PC-9 (cell line): ENCODE results near the gene PCNA.

ENCODE experiments used
- EZH2 ChIP-seq: fragments of 200-600 bp; sonication (generic); IDR thresholded peaks from 2 replicates; pipeline ENCODE4 v1.8.0; 2017; ENCODE audit warnings: antibody characterized with exemption, low read depth
- TF ChIP-seq, protein P1 (sequence below): fragments of 200-600 bp; sonication (generic); conservative IDR thresholded peaks from 2 replicates; pipeline ENCODE4 v1.6.1; 2017; ENCODE audit warnings: mixed run types, antibody characterized with exemption, mild to moderate bottlenecking, moderate library complexity

DNA sequence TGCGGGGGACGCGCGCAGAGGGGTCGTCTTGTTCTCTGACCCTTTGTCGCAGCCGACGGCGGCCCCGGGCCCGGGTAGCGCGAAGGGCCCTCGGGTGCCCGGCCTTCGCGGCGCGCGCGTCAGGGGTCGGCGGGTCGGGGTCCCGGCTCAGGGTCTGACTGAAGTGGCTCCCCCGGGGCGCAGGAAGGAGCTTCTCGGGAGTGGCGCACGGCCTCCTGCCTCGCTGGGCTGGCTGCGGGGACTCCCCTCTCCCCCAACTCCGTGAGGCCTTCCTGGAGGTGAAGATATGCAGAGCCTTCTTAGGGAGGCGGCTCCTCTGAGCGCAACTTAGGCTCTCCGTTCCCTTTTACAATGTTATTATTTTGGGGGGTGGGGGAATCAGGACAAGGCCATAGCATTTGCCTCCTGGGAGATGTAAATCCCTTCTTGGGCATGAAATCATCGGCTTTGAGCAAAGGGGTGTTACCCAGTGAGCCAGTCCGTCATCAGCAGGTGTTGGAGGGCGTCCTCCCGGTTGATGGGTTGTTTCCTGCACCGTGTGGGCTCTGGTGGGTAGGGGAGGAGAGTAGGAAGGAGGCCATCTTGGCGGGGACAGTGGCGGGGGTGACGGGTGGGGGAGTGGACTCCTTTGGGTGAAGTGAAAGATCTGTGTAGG, 7.6 kb upstream of the PCNA start:
- TF ChIP-seq, protein P1, sequence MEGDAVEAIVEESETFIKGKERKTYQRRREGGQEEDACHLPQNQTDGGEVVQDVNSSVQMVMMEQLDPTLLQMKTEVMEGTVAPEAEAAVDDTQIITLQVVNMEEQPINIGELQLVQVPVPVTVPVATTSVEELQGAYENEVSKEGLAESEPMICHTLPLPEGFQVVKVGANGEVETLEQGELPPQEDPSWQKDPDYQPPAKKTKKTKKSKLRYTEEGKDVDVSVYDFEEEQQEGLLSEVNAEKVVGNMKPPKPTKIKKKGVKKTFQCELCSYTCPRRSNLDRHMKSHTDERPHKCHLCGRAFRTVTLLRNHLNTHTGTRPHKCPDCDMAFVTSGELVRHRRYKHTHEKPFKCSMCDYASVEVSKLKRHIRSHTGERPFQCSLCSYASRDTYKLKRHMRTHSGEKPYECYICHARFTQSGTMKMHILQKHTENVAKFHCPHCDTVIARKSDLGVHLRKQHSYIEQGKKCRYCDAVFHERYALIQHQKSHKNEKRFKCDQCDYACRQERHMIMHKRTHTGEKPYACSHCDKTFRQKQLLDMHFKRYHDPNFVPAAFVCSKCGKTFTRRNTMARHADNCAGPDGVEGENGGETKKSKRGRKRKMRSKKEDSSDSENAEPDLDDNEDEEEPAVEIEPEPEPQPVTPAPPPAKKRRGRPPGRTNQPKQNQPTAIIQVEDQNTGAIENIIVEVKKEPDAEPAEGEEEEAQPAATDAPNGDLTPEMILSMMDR, result no peak
- TF ChIP-seq EZH2, result no peak
